GM12878 (cell line): ENCODE results near the gene MORN2. TPM values are rescaled to one million over a fixed set of nuclear protein-coding genes. Genes with fewer than 3 reads are reported as not detected.
A peak's percentile ranks its signal among the peaks of the same experiment; 100 is the strongest.

Experiments
- ATAC-seq: fragments of 200-7000 bp; cut with Tn5 transposase; 3 replicates; pipeline ENCODE4 v1.9.1; 2020; ENCODE audit warnings: mild to moderate bottlenecking, moderate library complexity
- BruUV-seq: library from RNA; stranded (reverse); fragments of 400-500 nt; replicated peaks from 2 replicates; lab custom pipeline; 2021; lab: Mats Ljungman, UMichigan
- CTCF ChIA-PET: fragments of 300-600 bp; sonication (Branson Sonifier 250); formaldehyde crosslinking; extraction: SDS; loops from one replicate; lab custom pipeline; 2021; ENCODE audit warnings: inconsistent platforms; lab: Yijun Ruan, JAX
- POLR2A ChIA-PET: fragments of 350-600 bp; formaldehyde crosslinking; extraction: SDS; loops from one replicate; lab custom pipeline; 2021; ENCODE audit warnings: inconsistent platforms; lab: Charles Lee
- RAD21 ChIA-PET: fragments of 300-600 bp; sonication (Branson Sonifier 250); formaldehyde crosslinking; loops from one replicate; lab custom pipeline; 2023; ENCODE audit warnings: antibody characterized with exemption; ENCODE audit not compliant: unreplicated experiment; lab: Charles Lee
- SMC1A ChIA-PET: fragments of 300-600 bp; sonication (Branson Sonifier 250); formaldehyde crosslinking; loops from one replicate; lab custom pipeline; 2023; ENCODE audit not compliant: unreplicated experiment, uncharacterized antibody; lab: Charles Lee
- DNase-seq: peaks from one replicate; pipeline ENCODE4 v3.0.0-alpha.2; 2011; ENCODE audit warnings: low read depth, low spot score
- FAIRE-seq: peaks from 3 replicates; lab custom pipeline; 2011; peaks lifted over from hg19 to GRCh38; lab: Jason Lieb, UNC
- H2AFZ ChIP-seq: 2 replicates; pipeline ENCODE4 v1.6.0; 2011; ENCODE audit warnings: low read depth, low read length, control low read depth; ENCODE audit not compliant: control insufficient read depth
- H3K27ac ChIP-seq: 2 replicates; pipeline ENCODE4 v1.5.1; 2011; ENCODE audit warnings: control low read depth; ENCODE audit not compliant: control insufficient read depth, insufficient read depth
- H3K27me3 ChIP-seq, 2 experiments: replicated peaks in 1 of 2; 2 replicates each; pipeline versions ENCODE4 v1.6.0 to v1.6.1; 2011; ENCODE audit warnings: low read length in 1 of 2; ENCODE audit not compliant: control insufficient read depth in 2 of 2, insufficient read depth in 2 of 2
- H3K36me3 ChIP-seq, 2 experiments: 2 replicates each; pipeline ENCODE4 v1.5.1; 2011; ENCODE audit warnings: low read length in 1 of 2; ENCODE audit not compliant: control insufficient read depth in 2 of 2, insufficient read depth in 2 of 2
- H3K4me1 ChIP-seq: 2 replicates; pipeline ENCODE4 v1.6.1; 2011; ENCODE audit warnings: mild to moderate bottlenecking, low read length, moderate library complexity, mixed read lengths; ENCODE audit not compliant: control insufficient read depth, insufficient read depth
- H3K4me2 ChIP-seq: 2 replicates; pipeline ENCODE4 v1.6.0; 2011; ENCODE audit warnings: control low read depth; ENCODE audit not compliant: control insufficient read depth, insufficient read depth
- H3K4me3 ChIP-seq: fragments of 200-600 bp; sonication (generic); 2 replicates; pipeline ENCODE4 v1.5.1; 2016
- H3K79me2 ChIP-seq: 2 replicates; pipeline ENCODE4 v1.6.0; 2011; ENCODE audit warnings: low read length; ENCODE audit not compliant: control insufficient read depth, insufficient read depth
- H3K9ac ChIP-seq: 2 replicates; pipeline ENCODE4 v1.8.0; 2011; ENCODE audit warnings: low read length, control low read depth, mixed read lengths; ENCODE audit not compliant: control insufficient read depth, insufficient read depth
- H3K9me3 ChIP-seq: replicated peaks from 3 replicates; pipeline ENCODE4 v1.5.1; 2011; ENCODE audit warnings: mild to moderate bottlenecking, low read length; ENCODE audit not compliant: control insufficient read depth, insufficient read depth
- H4K20me1 ChIP-seq: 2 replicates; pipeline ENCODE4 v1.6.0; 2011; ENCODE audit not compliant: control insufficient read depth, insufficient read depth
- ATF7 ChIP-seq: fragments of 450-650 bp; IDR thresholded peaks from 2 replicates; pipeline ENCODE4 v1.6.1; 2016; ENCODE audit warnings: low read depth, mild to moderate bottlenecking
- BCL11A ChIP-seq: IDR thresholded peaks from 2 replicates; pipeline ENCODE4 v1.6.1; 2011; ENCODE audit warnings: low read depth, low read length
- BHLHE40 ChIP-seq, 2 experiments: fragments of 450-650 bp in 1 of 2; IDR thresholded peaks; 2 replicates each; pipeline ENCODE4 v1.6.1; 2011 to 2017; ENCODE audit warnings: low read depth in 2 of 2, borderline replicate concordance in 1 of 2, improper control_type of control experiment in 1 of 2, low read length in 1 of 2, mild to moderate bottlenecking in 1 of 2
- BMI1 ChIP-seq: fragments of 450-650 bp; IDR thresholded peaks from 2 replicates; pipeline ENCODE4 v1.6.1; 2016; ENCODE audit warnings: mild to moderate bottlenecking, moderate library complexity, borderline replicate concordance
- CREB1 ChIP-seq: IDR thresholded peaks from 2 replicates; pipeline ENCODE4 v1.6.1; 2012; ENCODE audit warnings: low read depth, mild to moderate bottlenecking, inconsistent platforms
- CREM ChIP-seq: IDR thresholded peaks from 2 replicates; pipeline ENCODE4 v1.6.1; 2014; ENCODE audit warnings: antibody characterized with exemption, low read depth
- DPF2 ChIP-seq: fragments of 450-650 bp; IDR thresholded peaks from 2 replicates; pipeline ENCODE4 v1.6.1; 2017; ENCODE audit warnings: mild to moderate bottlenecking
- EED ChIP-seq: sonication (generic); IDR thresholded peaks from 2 replicates; pipeline ENCODE4 v1.6.1; 2016; ENCODE audit warnings: antibody characterized with exemption, low read depth
- FOXM1 ChIP-seq: IDR thresholded peaks from 2 replicates; pipeline ENCODE4 v1.6.1; 2012; ENCODE audit warnings: low read depth, mild to moderate bottlenecking, inconsistent platforms, low read length, moderate library complexity
- IRF4 ChIP-seq: IDR thresholded peaks from 2 replicates; pipeline ENCODE4 v1.6.1; 2011; ENCODE audit warnings: low read depth, low read length
- MEF2A ChIP-seq: IDR thresholded peaks from 2 replicates; pipeline ENCODE4 v1.6.1; 2011; ENCODE audit warnings: low read depth, mild to moderate bottlenecking, low read length, moderate library complexity; ENCODE audit not compliant: insufficient read depth
- MTA2 ChIP-seq: fragments of 450-650 bp; IDR thresholded peaks from 2 replicates; pipeline ENCODE4 v1.6.1; 2016; ENCODE audit warnings: low read depth, mild to moderate bottlenecking, moderate library complexity
- MYC ChIP-seq: IDR thresholded peaks from 2 replicates; pipeline ENCODE4 v1.6.1; 2011; ENCODE audit warnings: mild to moderate bottlenecking, low read length, moderate library complexity, inconsistent platforms; ENCODE audit not compliant: insufficient read depth, insufficient replicate concordance, insufficient read length, severe bottlenecking
- NFIC ChIP-seq: IDR thresholded peaks from 2 replicates; pipeline ENCODE4 v1.6.1; 2012; ENCODE audit warnings: low read depth, mild to moderate bottlenecking, inconsistent platforms, low read length, moderate library complexity
- NR2F1 ChIP-seq: fragments of 450-650 bp; conservative IDR thresholded peaks from 2 replicates; pipeline ENCODE4 v1.6.1; 2017; ENCODE audit warnings: mild to moderate bottlenecking
- PAX5 ChIP-seq: IDR thresholded peaks from 2 replicates; pipeline ENCODE4 v1.6.1; 2011; ENCODE audit warnings: low read depth, low read length, borderline replicate concordance
- PML ChIP-seq: IDR thresholded peaks from 2 replicates; pipeline ENCODE4 v1.6.1; 2012; ENCODE audit warnings: low read length, inconsistent platforms
- POLR2AphosphoS2 ChIP-seq: IDR thresholded peaks from 2 replicates; pipeline ENCODE4 v1.6.1; 2011; ENCODE audit warnings: low read depth, mild to moderate bottlenecking, low read length, improper control_type of control experiment, moderate library complexity
- POU2F2 ChIP-seq: IDR thresholded peaks from 3 replicates; pipeline ENCODE4 v1.6.1; 2011; ENCODE audit warnings: low read depth, mild to moderate bottlenecking, low read length, borderline replicate concordance
- SMAD5 ChIP-seq: IDR thresholded peaks from 2 replicates; pipeline ENCODE4 v1.6.1; 2016; ENCODE audit warnings: antibody characterized with exemption, low read depth
- ZNF622 ChIP-seq: fragments of 450-650 bp; IDR thresholded peaks from 2 replicates; pipeline ENCODE4 v1.6.1; 2017; ENCODE audit warnings: mild to moderate bottlenecking, inconsistent platforms
- WGBS: methylation state at CpG from one replicate; pipeline ENCODE4 v1.1.6; 2016; ENCODE audit warnings: low lambda C conversion rate; ENCODE audit not compliant: insufficient replicate concordance, insufficient coverage; ENCODE audit errors: missing lambda C conversion rate; 5-methylcytosine and 5-hydroxymethylcytosine counted together
- in situ Hi-C: fragments of 300-500 bp; cut with MboI; formaldehyde crosslinking; loops from 9 replicates; pipeline ENCODE4 v1.14.3; 2018; ENCODE audit warnings: mixed read lengths
- intact Hi-C: fragments of 100-400 bp; cut with micrococcal nuclease; formaldehyde crosslinking; loops from one replicate; pipeline ENCODE4 v1.14.2; 2022; ENCODE audit not compliant: unreplicated experiment
- polyA plus RNA-seq, 11 experiments: library from polyadenylated mRNA; depleted of rRNA in 4 of 11; unstranded in 6 of 11; stranded (reverse) in 5 of 11; fragments of >200 nt; fragmentation: Nextera tagmentation in 4 of 11; fragmentation: Illumina TruSeq in 1 of 11; extraction: Ambion mirVana in 4 of 11; extraction: Trizol in 1 of 11; gene quantifications; 1 replicate in 1 of 11; 2 replicates in 10 of 11; pipeline versions ENCODE4 v1.2.1 to v1.2.3, GENCODE V29; 2011 to 2016; ENCODE audit warnings: inconsistent platforms in 2 of 11, missing spikeins in 2 of 11, low read depth in 1 of 11
- total RNA-seq, 4 experiments: library from RNA; depleted of rRNA in 3 of 4; stranded (reverse); fragments of >200 nt in 3 of 4; fragmentation: Illumina TruSeq in 1 of 4; extraction: Trizol in 1 of 4; gene quantifications; 2 replicates each; pipeline versions ENCODE4 v1.2.1 to v1.2.3, GENCODE V29; 2013 to 2021
- TF ChIP-seq, protein P1 (sequence below): IDR thresholded peaks from 2 replicates; pipeline ENCODE4 v1.6.1; 2011; ENCODE audit warnings: borderline replicate concordance, low read depth, mild to moderate bottlenecking, moderate library complexity, low read length; ENCODE audit not compliant: insufficient read depth, poor library complexity, severe bottlenecking
- TF ChIP-seq, protein P2 (sequence below): IDR thresholded peaks from 2 replicates; pipeline ENCODE4 v1.6.1; 2012; ENCODE audit warnings: low read length, inconsistent platforms

MORN2 gene
- total and polyA plus RNA-seq, 10 of the 15 experiments (the other 5 are each of a cell fraction or from before 2014, with no cell fraction given), result 2.3 to 26.9 (median 8.0) TPM

DNA sequence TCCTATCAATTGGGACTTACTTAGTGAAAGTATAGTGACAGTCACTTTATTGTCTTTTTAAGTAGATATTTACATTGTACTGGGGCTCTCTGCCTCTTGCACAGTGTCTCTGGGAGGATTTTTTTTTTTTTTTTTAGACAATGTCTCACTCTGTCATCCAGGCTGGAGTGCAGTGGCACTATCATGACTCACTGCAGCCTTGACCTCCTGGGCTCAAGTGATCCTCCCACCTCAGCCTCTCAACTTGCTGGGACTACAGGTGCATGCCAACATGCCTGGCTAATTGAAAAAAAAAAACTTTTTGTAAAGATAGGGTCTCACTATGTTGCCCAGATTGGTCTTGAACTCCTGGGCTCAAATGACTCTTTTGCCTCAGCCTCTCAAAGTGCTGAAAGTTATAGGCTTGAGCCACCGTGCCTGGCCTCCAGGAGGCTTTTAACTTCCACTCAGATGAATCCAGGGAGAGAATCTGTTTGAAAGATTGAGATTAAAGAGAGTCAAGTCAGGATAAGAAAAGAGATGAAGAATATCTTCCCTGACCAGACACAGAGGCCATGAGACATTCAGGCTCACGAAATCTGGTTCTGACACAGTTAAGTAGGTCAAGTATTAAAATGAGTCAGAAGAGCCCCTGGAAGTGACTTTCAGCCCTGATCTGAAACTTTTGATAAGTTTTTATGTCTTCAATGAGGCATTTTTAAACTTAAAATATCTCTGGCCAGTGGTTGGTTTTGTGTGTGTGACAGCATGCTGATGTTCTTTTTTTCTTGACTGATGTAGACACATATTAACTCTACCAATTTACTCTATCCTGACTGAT is 32.2 kb downstream of the MORN2 start:
- POLR2A ChIA-PET, result no interaction called here
- SMC1A ChIA-PET, result no interaction called here
- no peak overlapping the region; the same call in 1 of the 2 replicates for H2AFZ ChIP-seq
- no peaks in the 10 kb centered on the region for H4K20me1 ChIP-seq
- CTCF ChIA-PET, result no interaction called here
- peak; percentile 92 for ATAC-seq
- in situ Hi-C loops (no loop called here), intact Hi-C loops (no loop called here)
- RAD21 ChIA-PET, result no interaction called here
- no TSS peak for BruUV-seq
- H3K4me3 ChIP-seq, result 0 out of 2 replicates have a peak overlapping the region, but pooled peaks have one; percentile 45
- 0% methylated on average over 2 of the region's 2 CpGs for WGBS
- peak overlapping the region; percentile 71 for H3K4me2 ChIP-seq
- H3K27ac ChIP-seq, result peak overlapping the region; percentile 52; the same call in 1 of the 2 replicates
- H3K27me3 ChIP-seq, result no peaks in the 10 kb centered on the region
- H3K4me1 ChIP-seq, result peaks cover 24% of the 10 kb centered on the region
- H3K36me3 ChIP-seq, result no peaks in the 10 kb centered on the region
- DNase-seq, result peak; percentile 51
- FAIRE-seq, result peak; percentile 52
- no peaks in the 10 kb centered on the region for H3K79me2 ChIP-seq
- H3K9ac ChIP-seq, result no peak overlapping the region; the same call in 1 of the 2 replicates
- no peaks in the 10 kb centered on the region for H3K9me3 ChIP-seq
- TF ChIP-seq, protein P1, sequence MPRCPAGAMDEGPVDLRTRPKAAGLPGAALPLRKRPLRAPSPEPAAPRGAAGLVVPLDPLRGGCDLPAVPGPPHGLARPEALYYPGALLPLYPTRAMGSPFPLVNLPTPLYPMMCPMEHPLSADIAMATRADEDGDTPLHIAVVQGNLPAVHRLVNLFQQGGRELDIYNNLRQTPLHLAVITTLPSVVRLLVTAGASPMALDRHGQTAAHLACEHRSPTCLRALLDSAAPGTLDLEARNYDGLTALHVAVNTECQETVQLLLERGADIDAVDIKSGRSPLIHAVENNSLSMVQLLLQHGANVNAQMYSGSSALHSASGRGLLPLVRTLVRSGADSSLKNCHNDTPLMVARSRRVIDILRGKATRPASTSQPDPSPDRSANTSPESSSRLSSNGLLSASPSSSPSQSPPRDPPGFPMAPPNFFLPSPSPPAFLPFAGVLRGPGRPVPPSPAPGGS, result peak; percentile 39
- TF ChIP-seq EED (peak; percentile 61), ZNF622 (no peak), MEF2A (0 out of 2 replicates have a peak, but pooled peaks have one; percentile 44), CREB1 (peak; percentile 51), CREM (peak; percentile 66; the same call in 1 of the 2 replicates), IRF4 (peak; percentile 77; the same call in 1 of the 2 replicates), NFIC (peak; percentile 83), POU2F2 (no peak), MYC (no peak), DPF2 (peak; percentile 50; the same call in 1 of the 2 replicates), ATF7 (no peak), BHLHE40 (IDR thresholded peaks at IDR 0.05; ENCODE audit: borderline replicate concordance in 1 of 2, low read depth in 2 of 2, low read length in 1 of 2) (no peak), PAX5 (no peak), SMAD5 (no peak), POLR2AphosphoS2 (no peak), BMI1 (no peak), NR2F1 (peak; percentile 86), PML (no peak), MTA2 (no peak), BCL11A (peak; percentile 52; the same call in 1 of the 2 replicates), FOXM1 (peak; percentile 66; the same call in 1 of the 2 replicates)
- TF ChIP-seq, protein P2, sequence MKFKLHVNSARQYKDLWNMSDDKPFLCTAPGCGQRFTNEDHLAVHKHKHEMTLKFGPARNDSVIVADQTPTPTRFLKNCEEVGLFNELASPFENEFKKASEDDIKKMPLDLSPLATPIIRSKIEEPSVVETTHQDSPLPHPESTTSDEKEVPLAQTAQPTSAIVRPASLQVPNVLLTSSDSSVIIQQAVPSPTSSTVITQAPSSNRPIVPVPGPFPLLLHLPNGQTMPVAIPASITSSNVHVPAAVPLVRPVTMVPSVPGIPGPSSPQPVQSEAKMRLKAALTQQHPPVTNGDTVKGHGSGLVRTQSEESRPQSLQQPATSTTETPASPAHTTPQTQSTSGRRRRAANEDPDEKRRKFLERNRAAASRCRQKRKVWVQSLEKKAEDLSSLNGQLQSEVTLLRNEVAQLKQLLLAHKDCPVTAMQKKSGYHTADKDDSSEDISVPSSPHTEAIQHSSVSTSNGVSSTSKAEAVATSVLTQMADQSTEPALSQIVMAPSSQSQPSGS, result peak; percentile 55
